ENCODE data around the gene ZNF329. TPM values are rescaled to one million over a fixed set of nuclear protein-coding genes. Genes with fewer than 3 reads are reported as not detected.
A peak's percentile ranks its signal among the peaks of the same experiment; 100 is the strongest.

The ZNF329 gene
- total RNA-seq, 2 experiments from 2014 or later, result 3.1 to 3.2 TPM

- Histone ChIP-seq H3K9me2 (ENCODE audit: insufficient read depth, low read length) (no peaks in the 10 kb centered on the region), H3K36me3 (ENCODE audit: insufficient read depth, low read length) (peaks cover 10% of the 10 kb centered on the region), H2AFZ (ENCODE audit: low read length) (no peak overlapping the region), H3K9me3 (ENCODE audit: low read length) (peaks cover 23% of the 10 kb centered on the region), H3K27ac (ENCODE audit: low read depth, low read length, poor library complexity, severe bottlenecking) (no peak overlapping the region), H3K4me3 (ENCODE audit: low read depth, low read length, poor library complexity, severe bottlenecking) (no peak overlapping the region), H3K4me1 (ENCODE audit: insufficient read depth, low read length, poor library complexity, severe bottlenecking) (no peaks in the 10 kb centered on the region), H3K79me2 (ENCODE audit: insufficient read depth, low read depth, low read length) (no peaks in the 10 kb centered on the region), H3K4me2 (ENCODE audit: low read length) (no peak overlapping the region), H4K20me1 (ENCODE audit: insufficient read depth, low read length) (no peaks in the 10 kb centered on the region)
- TF ChIP-seq EZH2phosphoT487 (IDR thresholded peaks at IDR 0.05; ENCODE audit: borderline replicate concordance, low read depth, low read length), result no peak
- TF ChIP-seq CTCF (conservative IDR thresholded peaks at IDR 0.05; ENCODE audit: low read length), result no peak
- ChIA-PET POLR2A (no interaction called here), CTCF (ENCODE audit: unreplicated experiment) (no interaction called here)
- no peak for DNase-seq (ENCODE audit: low spot score)
- intact Hi-C loops (cut with micrococcal nuclease; ENCODE audit: unreplicated experiment), result no loop called here
- TSS peak; percentile 42 for BruUV-seq (replicated peaks)
Measured at GRCh38 chr19:58128041-58128685, 22.4 kb downstream of the ZNF329 start.

GRCh38 chr19:58123354-58123753 lies 27.2 kb downstream of the ZNF329 start:
- peaks cover 17% of the 10 kb centered on the region for H3K9me3 ChIP-seq (ENCODE audit: low read length)
- CTCF ChIA-PET (ENCODE audit: unreplicated experiment), result interaction anchor here (0.5 kb wide), 1 partner anchor 1983 kb away, joined by 3 read pairs; no protein-coding TSS in a partner anchor
- H3K79me2 ChIP-seq (ENCODE audit: insufficient read depth, low read depth, low read length), result no peaks in the 10 kb centered on the region
- no peak overlapping the region for H3K4me2 ChIP-seq (ENCODE audit: low read length)
- no peaks in the 10 kb centered on the region for H3K4me1 ChIP-seq (ENCODE audit: insufficient read depth, low read length, poor library complexity, severe bottlenecking)
- POLR2A ChIA-PET, result interaction anchor here (0.6 kb wide), 1 partner anchor 36 kb away, joined by 4 read pairs; no protein-coding TSS in a partner anchor
- BruUV-seq (replicated peaks), result no TSS peak
- DNase-seq (ENCODE audit: low spot score), result peak; percentile 16
- H4K20me1 ChIP-seq (ENCODE audit: insufficient read depth, low read length), result no peaks in the 10 kb centered on the region
- intact Hi-C loops (cut with micrococcal nuclease; ENCODE audit: unreplicated experiment), result no loop called here
- no peaks in the 10 kb centered on the region for H3K9me2 ChIP-seq (ENCODE audit: insufficient read depth, low read length)
- TF ChIP-seq EZH2phosphoT487 (IDR thresholded peaks at IDR 0.05; ENCODE audit: borderline replicate concordance, low read depth, low read length), result no peak
- TF ChIP-seq CTCF (conservative IDR thresholded peaks at IDR 0.05; ENCODE audit: low read length), result no peak
- no peak overlapping the region for H3K4me3 ChIP-seq (ENCODE audit: low read depth, low read length, poor library complexity, severe bottlenecking)
- no peak overlapping the region for H2AFZ ChIP-seq (ENCODE audit: low read length)
- no peak overlapping the region for H3K27ac ChIP-seq (ENCODE audit: low read depth, low read length, poor library complexity, severe bottlenecking)
- 0 out of 2 replicates have a peak, but pooled peaks cover under 1% of the 10 kb centered on the region for H3K36me3 ChIP-seq (ENCODE audit: insufficient read depth, low read length)

GRCh38 chr19:58118979-58119733 lies 31.4 kb downstream of the ZNF329 start:
- BruUV-seq (replicated peaks), result no TSS peak
- no peak for TF ChIP-seq EZH2phosphoT487 (IDR thresholded peaks at IDR 0.05; ENCODE audit: borderline replicate concordance, low read depth, low read length)
- no peak for TF ChIP-seq CTCF (conservative IDR thresholded peaks at IDR 0.05; ENCODE audit: low read length)
- POLR2A ChIA-PET, result no interaction called here

More at GRCh38 chr19:58118979-58119733, 31.4 kb downstream of the ZNF329 start:
- H3K4me2 ChIP-seq (ENCODE audit: low read length), result no peak overlapping the region
- H3K9me2 ChIP-seq (ENCODE audit: insufficient read depth, low read length), result no peaks in the 10 kb centered on the region
- no peaks in the 10 kb centered on the region for H3K79me2 ChIP-seq (ENCODE audit: insufficient read depth, low read depth, low read length)
- DNase-seq (ENCODE audit: low spot score), result no peak
- H3K27ac ChIP-seq (ENCODE audit: low read depth, low read length, poor library complexity, severe bottlenecking), result no peak overlapping the region
- no peaks in the 10 kb centered on the region for H3K36me3 ChIP-seq (ENCODE audit: insufficient read depth, low read length)
- no peaks in the 10 kb centered on the region for H4K20me1 ChIP-seq (ENCODE audit: insufficient read depth, low read length)
- CTCF ChIA-PET (ENCODE audit: unreplicated experiment), result no interaction called here
- H2AFZ ChIP-seq (ENCODE audit: low read length), result no peak overlapping the region
- no peak overlapping the region for H3K4me3 ChIP-seq (ENCODE audit: low read depth, low read length, poor library complexity, severe bottlenecking)
- H3K9me3 ChIP-seq (ENCODE audit: low read length), result peaks cover 11% of the 10 kb centered on the region; the same call in 1 of the 2 replicates
- intact Hi-C loops (cut with micrococcal nuclease; ENCODE audit: unreplicated experiment), result no loop called here
- no peaks in the 10 kb centered on the region for H3K4me1 ChIP-seq (ENCODE audit: insufficient read depth, low read length, poor library complexity, severe bottlenecking)
